Keratinocyte (primary cell): ENCODE measurements around the gene OR51F2. TPM values are rescaled to one million over a fixed set of nuclear protein-coding genes. Genes with fewer than 3 reads are reported as not detected.

Experiments
- DNase-seq: peaks from one replicate; pipeline ENCODE4 v3.0.0-alpha.2; 2011; ENCODE audit warnings: low read depth, missing footprints, low spot score
- FAIRE-seq: peaks from 2 replicates; lab custom pipeline; 2011; peaks lifted over from hg19 to GRCh38; lab: Jason Lieb, UNC
- H2AFZ ChIP-seq: 2 replicates; pipeline ENCODE4 v1.6.0; 2012; ENCODE audit warnings: low read length, control low read depth, inconsistent platforms; ENCODE audit not compliant: control insufficient read depth
- H3K27ac ChIP-seq: 2 replicates; pipeline ENCODE4 v1.5.1; 2011; ENCODE audit warnings: low read length; ENCODE audit not compliant: control insufficient read depth, insufficient read depth
- H3K27me3 ChIP-seq: 3 replicates; pipeline ENCODE4 v1.6.0; 2011; ENCODE audit warnings: low read length; ENCODE audit not compliant: control insufficient read depth, insufficient read depth; ENCODE audit errors: extremely low read depth
- H3K36me3 ChIP-seq, 2 experiments: 2 replicates in 1 of 2; 3 replicates in 1 of 2; pipeline ENCODE4 v1.5.1; 2011; ENCODE audit warnings: low read length in 2 of 2, mild to moderate bottlenecking in 1 of 2; ENCODE audit not compliant: control insufficient read depth in 2 of 2, insufficient read depth in 2 of 2; ENCODE audit errors: extremely low read depth in 1 of 2
- H3K4me1 ChIP-seq: 3 replicates; pipeline ENCODE4 v1.5.1; 2011; ENCODE audit warnings: low read length; ENCODE audit not compliant: control insufficient read depth, insufficient read depth; ENCODE audit errors: extremely low read depth
- H3K4me2 ChIP-seq: 3 replicates; pipeline ENCODE4 v1.6.0; 2011; ENCODE audit warnings: low read depth, low read length; ENCODE audit not compliant: control insufficient read depth, insufficient read depth; ENCODE audit errors: extremely low read depth
- H3K4me3 ChIP-seq, 3 experiments: fragments of 200-600 bp in 1 of 3; sonication (generic) in 1 of 3; 2 replicates in 2 of 3; 3 replicates in 1 of 3; pipeline ENCODE4 v1.5.1; 2011 to 2016; ENCODE audit warnings: low read length in 3 of 3, mild to moderate bottlenecking in 3 of 3, control low read depth in 2 of 3, inconsistent platforms in 1 of 3, low read depth in 1 of 3, mixed read lengths in 1 of 3, mixed run types in 1 of 3, moderate library complexity in 1 of 3; ENCODE audit not compliant: control insufficient read depth in 2 of 3, insufficient read depth in 2 of 3; ENCODE audit errors: extremely low read depth in 1 of 3
- H3K79me2 ChIP-seq: 2 replicates; pipeline ENCODE4 v1.6.0; 2012; ENCODE audit warnings: low read length; ENCODE audit not compliant: control insufficient read depth, insufficient read depth
- H3K9ac ChIP-seq: 3 replicates; pipeline ENCODE4 v1.6.0; 2011; ENCODE audit warnings: low read length; ENCODE audit not compliant: control insufficient read depth, insufficient read depth; ENCODE audit errors: extremely low read depth
- H3K9me1 ChIP-seq: 3 replicates; pipeline ENCODE4 v1.6.0; 2011; ENCODE audit warnings: low read length; ENCODE audit not compliant: control insufficient read depth, insufficient read depth; ENCODE audit errors: extremely low read depth
- H3K9me3 ChIP-seq: 2 replicates; pipeline ENCODE4 v1.5.1; 2012; ENCODE audit warnings: low read depth, low read length; ENCODE audit not compliant: control insufficient read depth
- H4K20me1 ChIP-seq: 3 replicates; pipeline ENCODE4 v1.6.0; 2011; ENCODE audit warnings: low read length; ENCODE audit not compliant: control insufficient read depth, insufficient read depth; ENCODE audit errors: extremely low read depth
- CTCF ChIP-seq, 3 experiments: IDR thresholded peaks in 1 of 3; conservative IDR thresholded peaks in 1 of 3; optimal IDR thresholded peaks in 1 of 3; 2 replicates in 2 of 3; 3 replicates in 1 of 3; pipeline versions ENCODE3 to v1.5.1; 2011; ENCODE audit warnings: low read length in 3 of 3, mild to moderate bottlenecking in 3 of 3, moderate library complexity in 2 of 3, control low read depth in 1 of 3, inconsistent platforms in 1 of 3; ENCODE audit not compliant: insufficient read depth in 2 of 3; ENCODE audit errors: extremely low read depth in 1 of 3
- EZH2 ChIP-seq: IDR thresholded peaks from one replicate; pipeline ENCODE4 v1.6.1; 2012; ENCODE audit warnings: inconsistent platforms, mild to moderate bottlenecking, low read length, moderate library complexity
- dilution Hi-C: fragments of 300-500 bp; cut with MboI; formaldehyde crosslinking; loops from one replicate; pipeline ENCODE4 v1.7.0; 2020; ENCODE audit warnings: low sequenced_read_pairs; ENCODE audit not compliant: extremely low pct_ligation_motif_present
- polyA plus RNA-seq, 5 experiments: library from polyadenylated mRNA; depleted of rRNA in 3 of 5; stranded (reverse) in 3 of 5; stranded (forward) in 1 of 5; unstranded in 1 of 5; fragments of >200 nt; gene quantifications; 1 replicate in 1 of 5; 2 replicates in 3 of 5; 3 replicates in 1 of 5; pipeline versions ENCODE4 v1.2.1 to v1.2.3, GENCODE V29; 2011 to 2012; ENCODE audit warnings: missing spikeins in 2 of 5, low read depth in 1 of 5, low replicate concordance in 1 of 5

OR51F2 gene
- polyA plus RNA-seq, 1 donor (not counting 4 experiments of a cell fraction or from before 2014, with no cell fraction given) = not detected

GRCh38 chr11:4830909-4831308 is 9.8 kb downstream of the OR51F2 start:
- Histone ChIP-seq H2AFZ (no peak overlapping the region), H3K4me2 (no peak overlapping the region), H3K27ac (no peak overlapping the region), H3K9me1 (no peaks in the 10 kb centered on the region), H3K4me1 (no peaks in the 10 kb centered on the region), H3K9ac (no peak overlapping the region), H3K36me3 (no peaks in the 10 kb centered on the region), H3K4me3 (no peak overlapping the region), H3K79me2 (no peaks in the 10 kb centered on the region), H3K9me3 (no peaks in the 10 kb centered on the region), H4K20me1 (no peaks in the 10 kb centered on the region), H3K27me3 (no peaks in the 10 kb centered on the region)
- FAIRE-seq = no peak
- dilution Hi-C loops = no loop called here
- no peak for DNase-seq
- TF ChIP-seq EZH2 (no peak), CTCF (optimal IDR thresholded peaks at IDR 0.05 in 1 of 3, IDR thresholded peaks at IDR 0.05 in 1 of 3, conservative IDR thresholded peaks at IDR 0.05 in 1 of 3; ENCODE audit: extremely low read depth in 1 of 3, insufficient read depth in 2 of 3, low read length in 3 of 3) (no peak)

GRCh38 chr11:4839851-4840549 is 18.9 kb downstream of the OR51F2 start:
- FAIRE-seq (no peak), DNase-seq (no peak)
- Histone ChIP-seq H2AFZ (no peak overlapping the region), H3K4me1 (no peaks in the 10 kb centered on the region), H3K9me1 (no peaks in the 10 kb centered on the region), H4K20me1 (no peaks in the 10 kb centered on the region), H3K4me3 (no peak overlapping the region), H3K9ac (no peak overlapping the region), H3K9me3 (no peaks in the 10 kb centered on the region), H3K27ac (no peak overlapping the region), H3K79me2 (no peaks in the 10 kb centered on the region), H3K36me3 (no peaks in the 10 kb centered on the region), H3K4me2 (no peak overlapping the region), H3K27me3 (no peaks in the 10 kb centered on the region)
- dilution Hi-C loops = no loop called here
- no peak for TF ChIP-seq CTCF (optimal IDR thresholded peaks at IDR 0.05 in 1 of 3, IDR thresholded peaks at IDR 0.05 in 1 of 3, conservative IDR thresholded peaks at IDR 0.05 in 1 of 3; ENCODE audit: extremely low read depth in 1 of 3, insufficient read depth in 2 of 3, low read length in 3 of 3)
- no peak for TF ChIP-seq EZH2
